Cardiac fibroblast (primary cell): ENCODE measurements around the gene USP19.

Experiments
- DNase-seq, 2 donors: peaks; one replicate each; pipeline versions ENCODE4 v3.0.0 to v3.0.0-alpha.2; 2010; ENCODE audit warnings: low read depth in 2 of 2
- H3K4me3 ChIP-seq, 2 donors: replicated peaks in 1 of 2; 1 replicate in 1 of 2; 2 replicates in 1 of 2; pipeline ENCODE4 v1.5.1; 2011; ENCODE audit warnings: low read depth in 2 of 2, low read length in 2 of 2, mild to moderate bottlenecking in 2 of 2, moderate library complexity in 1 of 2
- TF ChIP-seq, protein P1 (sequence below): IDR thresholded peaks from one replicate; pipeline ENCODE4 v1.5.1; 2011; ENCODE audit warnings: low read depth, mild to moderate bottlenecking, low read length, inconsistent platforms

The USP19 gene, protein sequence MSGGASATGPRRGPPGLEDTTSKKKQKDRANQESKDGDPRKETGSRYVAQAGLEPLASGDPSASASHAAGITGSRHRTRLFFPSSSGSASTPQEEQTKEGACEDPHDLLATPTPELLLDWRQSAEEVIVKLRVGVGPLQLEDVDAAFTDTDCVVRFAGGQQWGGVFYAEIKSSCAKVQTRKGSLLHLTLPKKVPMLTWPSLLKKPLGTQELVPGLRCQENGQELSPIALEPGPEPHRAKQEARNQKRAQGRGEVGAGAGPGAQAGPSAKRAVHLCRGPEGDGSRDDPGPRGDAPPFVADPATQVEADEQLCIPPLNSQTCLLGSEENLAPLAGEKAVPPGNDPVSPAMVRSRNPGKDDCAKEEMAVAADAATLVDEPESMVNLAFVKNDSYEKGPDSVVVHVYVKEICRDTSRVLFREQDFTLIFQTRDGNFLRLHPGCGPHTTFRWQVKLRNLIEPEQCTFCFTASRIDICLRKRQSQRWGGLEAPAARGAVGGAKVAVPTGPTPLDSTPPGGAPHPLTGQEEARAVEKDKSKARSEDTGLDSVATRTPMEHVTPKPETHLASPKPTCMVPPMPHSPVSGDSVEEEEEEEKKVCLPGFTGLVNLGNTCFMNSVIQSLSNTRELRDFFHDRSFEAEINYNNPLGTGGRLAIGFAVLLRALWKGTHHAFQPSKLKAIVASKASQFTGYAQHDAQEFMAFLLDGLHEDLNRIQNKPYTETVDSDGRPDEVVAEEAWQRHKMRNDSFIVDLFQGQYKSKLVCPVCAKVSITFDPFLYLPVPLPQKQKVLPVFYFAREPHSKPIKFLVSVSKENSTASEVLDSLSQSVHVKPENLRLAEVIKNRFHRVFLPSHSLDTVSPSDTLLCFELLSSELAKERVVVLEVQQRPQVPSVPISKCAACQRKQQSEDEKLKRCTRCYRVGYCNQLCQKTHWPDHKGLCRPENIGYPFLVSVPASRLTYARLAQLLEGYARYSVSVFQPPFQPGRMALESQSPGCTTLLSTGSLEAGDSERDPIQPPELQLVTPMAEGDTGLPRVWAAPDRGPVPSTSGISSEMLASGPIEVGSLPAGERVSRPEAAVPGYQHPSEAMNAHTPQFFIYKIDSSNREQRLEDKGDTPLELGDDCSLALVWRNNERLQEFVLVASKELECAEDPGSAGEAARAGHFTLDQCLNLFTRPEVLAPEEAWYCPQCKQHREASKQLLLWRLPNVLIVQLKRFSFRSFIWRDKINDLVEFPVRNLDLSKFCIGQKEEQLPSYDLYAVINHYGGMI (N-terminal part only)

DNA sequence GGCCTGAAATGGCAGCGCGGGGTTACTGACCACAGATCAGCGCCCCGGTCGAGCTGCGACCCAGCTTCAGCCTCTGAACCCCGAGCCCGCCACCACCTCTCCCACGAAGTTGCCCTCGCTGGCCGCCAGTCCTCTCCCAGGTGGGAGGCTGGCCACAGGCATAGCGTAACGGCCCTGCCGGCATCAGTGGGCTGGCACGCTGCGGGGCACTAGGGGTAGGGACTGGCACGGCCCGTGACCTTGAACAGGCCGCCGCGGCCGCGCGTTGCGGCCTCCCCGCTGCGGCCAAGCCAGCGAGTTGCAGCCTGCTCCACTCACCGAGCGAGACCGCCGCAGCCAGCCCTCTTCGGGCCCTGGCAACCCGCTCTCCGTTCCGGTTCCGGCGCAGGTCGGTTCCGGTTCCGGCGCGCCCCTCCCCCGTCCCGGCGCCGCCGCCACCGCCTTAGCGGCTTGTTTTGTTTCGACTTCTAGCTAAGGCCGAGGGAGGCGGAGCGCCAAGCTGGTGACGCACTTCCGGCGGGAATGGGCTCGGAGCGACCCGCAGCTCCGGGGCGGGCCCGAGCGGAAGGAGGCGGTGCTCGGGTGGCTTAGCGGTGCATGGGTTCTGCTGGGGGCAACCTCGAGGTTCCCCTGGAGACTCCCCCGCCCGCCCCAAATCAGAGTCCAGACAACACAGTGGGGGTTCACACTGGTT is at the start of gene USP19:
Gene USP19, minus strand, starts transcription at position 386 of the 694 bp plus-strand sequence. CDS start 1,678 bp downstream, outside the sequence.
- TF ChIP-seq, protein P1, sequence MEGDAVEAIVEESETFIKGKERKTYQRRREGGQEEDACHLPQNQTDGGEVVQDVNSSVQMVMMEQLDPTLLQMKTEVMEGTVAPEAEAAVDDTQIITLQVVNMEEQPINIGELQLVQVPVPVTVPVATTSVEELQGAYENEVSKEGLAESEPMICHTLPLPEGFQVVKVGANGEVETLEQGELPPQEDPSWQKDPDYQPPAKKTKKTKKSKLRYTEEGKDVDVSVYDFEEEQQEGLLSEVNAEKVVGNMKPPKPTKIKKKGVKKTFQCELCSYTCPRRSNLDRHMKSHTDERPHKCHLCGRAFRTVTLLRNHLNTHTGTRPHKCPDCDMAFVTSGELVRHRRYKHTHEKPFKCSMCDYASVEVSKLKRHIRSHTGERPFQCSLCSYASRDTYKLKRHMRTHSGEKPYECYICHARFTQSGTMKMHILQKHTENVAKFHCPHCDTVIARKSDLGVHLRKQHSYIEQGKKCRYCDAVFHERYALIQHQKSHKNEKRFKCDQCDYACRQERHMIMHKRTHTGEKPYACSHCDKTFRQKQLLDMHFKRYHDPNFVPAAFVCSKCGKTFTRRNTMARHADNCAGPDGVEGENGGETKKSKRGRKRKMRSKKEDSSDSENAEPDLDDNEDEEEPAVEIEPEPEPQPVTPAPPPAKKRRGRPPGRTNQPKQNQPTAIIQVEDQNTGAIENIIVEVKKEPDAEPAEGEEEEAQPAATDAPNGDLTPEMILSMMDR: no peak
- H3K4me3 ChIP-seq: peak within 1 kb of the TSS; percentile 95 to 97
- DNase-seq: peak; percentile 93 to 94

DNA sequence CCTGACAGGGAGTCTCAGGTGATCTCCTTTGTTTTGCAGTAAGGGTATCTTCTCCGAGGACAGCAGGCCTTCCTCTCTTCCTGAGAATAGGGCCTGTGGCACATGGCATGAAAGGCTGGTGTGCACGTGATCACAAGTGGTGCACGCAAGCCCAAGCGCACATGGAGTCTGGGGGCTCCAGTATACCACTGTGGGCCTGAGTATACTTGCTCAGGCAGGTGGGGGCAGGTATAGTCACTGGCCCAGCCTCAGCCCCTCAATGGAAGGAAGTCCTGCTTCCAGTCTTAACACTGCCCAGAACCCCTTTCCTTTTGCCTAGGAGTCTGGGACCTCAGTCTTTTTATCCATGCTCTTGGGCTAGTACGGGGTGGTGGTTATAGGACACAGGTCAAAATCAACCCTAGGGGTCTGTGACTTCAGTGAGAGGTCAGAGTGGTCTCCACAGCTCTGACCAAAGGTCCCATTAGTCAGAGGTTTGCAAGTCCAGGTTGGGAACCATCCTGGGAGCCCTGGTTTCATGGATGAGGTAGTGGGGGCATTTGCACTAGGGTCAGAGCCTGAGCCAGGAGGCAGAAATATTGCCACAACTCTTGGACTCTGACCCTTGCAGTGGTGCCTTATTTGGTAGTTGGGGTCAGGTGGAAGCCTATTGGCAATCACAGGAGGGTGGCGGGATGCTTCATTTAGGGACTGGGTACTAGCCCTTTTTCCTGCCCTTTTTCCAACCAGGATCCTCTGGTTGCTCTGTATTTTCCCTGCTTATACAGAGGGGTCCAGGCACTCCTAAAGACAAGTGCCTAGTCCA is 46.3 kb upstream of the USP19 start:
- peak overlapping the region in 1 of 2 donors; percentile 95 for H3K4me3 ChIP-seq
- TF ChIP-seq, protein P1: no peak
- DNase-seq: no peak

DNA sequence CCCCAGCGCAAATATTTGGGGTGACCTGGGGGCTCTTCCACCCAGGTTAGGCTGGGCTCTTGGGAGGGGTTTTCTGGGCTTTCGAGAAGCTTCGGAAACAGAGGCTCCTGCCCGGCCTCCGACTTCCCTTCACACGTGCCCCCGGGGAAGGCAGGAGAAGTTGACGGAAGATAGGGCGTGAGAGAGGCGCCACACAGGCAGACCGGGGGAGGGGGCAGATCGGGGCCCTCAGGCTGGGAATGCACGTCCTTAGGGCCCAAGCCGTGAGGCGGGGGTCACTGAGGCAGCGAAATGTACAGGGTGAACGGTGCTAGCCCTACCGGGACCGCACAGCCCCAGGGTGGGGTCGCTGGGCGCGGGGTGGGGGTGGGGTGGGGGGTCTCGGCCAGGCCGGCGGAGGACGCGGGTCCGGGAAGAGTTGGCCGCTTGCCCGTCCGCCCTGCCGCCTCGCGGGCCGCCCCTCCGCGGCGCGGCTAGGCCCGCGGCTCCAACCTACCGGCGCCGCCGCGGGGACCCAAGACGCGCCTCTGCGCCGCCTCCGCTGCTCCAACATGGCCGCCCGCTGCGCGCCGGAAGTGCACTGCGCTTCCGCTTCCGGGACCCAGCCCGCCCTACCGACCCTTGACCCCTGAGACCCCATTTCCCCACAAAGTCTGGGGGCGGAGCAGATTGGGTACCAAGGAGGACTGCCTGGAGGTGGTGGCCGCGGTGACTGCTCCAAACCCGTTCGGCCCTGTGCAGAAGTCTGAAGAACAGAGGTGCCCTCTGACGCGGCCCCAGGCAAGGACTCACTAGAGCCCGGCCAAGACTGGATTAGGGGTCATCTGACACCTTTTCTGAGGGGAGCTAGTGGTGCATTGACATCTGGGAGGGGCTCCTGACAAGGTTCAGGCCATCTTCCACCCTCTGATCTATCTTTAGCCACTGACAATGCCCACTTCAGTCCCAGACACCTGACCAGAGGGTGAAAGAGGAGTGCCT is 45.4 kb upstream of the USP19 start, which contains the start of gene CCDC71:
Gene CCDC71, minus strand, starts transcription at position 561 of the 981 bp plus-strand sequence. CDS start 2,123 bp downstream, outside the sequence.
- TF ChIP-seq, protein P1: no peak
- H3K4me3 ChIP-seq: peak within 1 kb of the TSS; percentile 95 to 99
- DNase-seq: peak; percentile 67 to 79

DNA sequence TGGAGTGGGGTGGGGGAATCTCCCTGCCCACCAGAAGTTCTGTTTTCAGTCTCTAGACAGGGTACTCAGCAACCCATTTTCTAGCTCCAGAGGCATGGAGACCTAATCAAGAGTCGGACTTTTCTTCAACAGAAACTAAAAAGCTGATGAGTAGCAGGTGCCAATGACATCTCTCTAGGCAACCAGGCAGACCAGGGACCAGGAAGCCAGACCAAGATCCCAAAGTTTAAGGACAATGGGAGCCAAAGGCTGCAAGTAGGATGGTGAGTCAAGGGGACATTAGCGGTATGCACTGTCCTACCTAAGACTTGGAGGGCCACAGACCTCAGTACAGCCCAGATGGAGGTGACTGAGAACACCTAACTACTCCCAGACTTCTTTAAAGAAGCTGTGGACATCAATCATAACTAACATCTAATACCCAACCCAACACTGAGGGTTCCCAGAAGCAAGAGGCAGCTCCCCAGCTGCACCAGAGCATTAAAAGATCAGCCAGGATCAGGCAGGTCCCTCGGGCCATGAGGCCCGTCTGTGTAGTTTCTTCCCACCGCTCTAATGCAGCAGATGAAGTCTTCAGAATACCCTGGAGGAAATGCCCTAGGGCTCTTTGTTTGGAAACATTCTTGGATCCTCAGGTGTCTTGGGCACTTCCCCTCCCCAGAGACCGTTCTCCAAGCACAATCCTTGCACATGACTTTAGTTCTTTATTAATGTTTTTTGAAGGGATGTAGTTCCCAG is 44.5 kb upstream of the USP19 start:
- TF ChIP-seq, protein P1: no peak
- no peak for DNase-seq
- peak overlapping the region; percentile 95 to 99 for H3K4me3 ChIP-seq
